Liver (tissue), 9 donors: ENCODE results near the gene PTP4A2. TPM values are rescaled to one million over a fixed set of nuclear protein-coding genes. Genes with fewer than 3 reads are reported as not detected.
"Not testable (repeated sequence)": the region's sequence is repeated elsewhere in the genome, so short reads cannot be mapped to it uniquely, and the experiment has no call there.

Experiments
- DNase-seq: peaks from one replicate; pipeline ENCODE4 v3.0.0-alpha.2; 2017; ENCODE audit warnings: low spot score
- H3K27ac ChIP-seq, 2 donors: one replicate each; pipeline ENCODE4 v1.7.0; 2013; ENCODE audit warnings: inconsistent platforms in 2 of 2, low read length in 2 of 2, control low read depth in 1 of 2, low read depth in 1 of 2, mild to moderate bottlenecking in 1 of 2
- H3K27me3 ChIP-seq, 4 donors: one replicate each; pipeline versions ENCODE4 v1.6.1 to v1.7.0; 2013; ENCODE audit warnings: low read length in 3 of 4, inconsistent platforms in 1 of 4, mild to moderate bottlenecking in 1 of 4, moderate library complexity in 1 of 4; ENCODE audit not compliant: control insufficient read depth in 4 of 4, insufficient read depth in 4 of 4
- H3K36me3 ChIP-seq, 4 donors: one replicate each; pipeline versions ENCODE4 v1.6.1 to v1.7.0; 2013; ENCODE audit warnings: low read length in 3 of 4, mild to moderate bottlenecking in 3 of 4, low read depth in 1 of 4, moderate library complexity in 1 of 4; ENCODE audit not compliant: control insufficient read depth in 4 of 4, insufficient read depth in 3 of 4
- H3K4me1 ChIP-seq, 4 donors: one replicate each; pipeline versions ENCODE4 v1.6.1 to v1.7.0; 2013; ENCODE audit warnings: low read length in 3 of 4, mild to moderate bottlenecking in 3 of 4, moderate library complexity in 1 of 4; ENCODE audit not compliant: control insufficient read depth in 4 of 4, insufficient read depth in 4 of 4
- H3K4me3 ChIP-seq, 3 donors: one replicate each; pipeline versions ENCODE4 v1.6.1 to v1.7.0; 2013; ENCODE audit warnings: low read length in 3 of 3, control low read depth in 1 of 3, low read depth in 1 of 3, mild to moderate bottlenecking in 1 of 3
- H3K9ac ChIP-seq, 2 donors: one replicate each; pipeline ENCODE4 v1.7.0; 2013; ENCODE audit warnings: low read length in 2 of 2, mild to moderate bottlenecking in 2 of 2, moderate library complexity in 2 of 2, control low read depth in 1 of 2, low read depth in 1 of 2
- H3K9me3 ChIP-seq, 4 donors: one replicate each; pipeline versions ENCODE4 v1.6.1 to v1.7.0; 2013; ENCODE audit warnings: low read length in 3 of 4; ENCODE audit not compliant: control insufficient read depth in 4 of 4
- ATF3 ChIP-seq: IDR thresholded peaks from 2 replicates; pipeline ENCODE4 v1.6.1; 2016; ENCODE audit warnings: antibody characterized with exemption
- EGR1 ChIP-seq, 2 donors: IDR thresholded peaks; 2 replicates each; pipeline ENCODE4 v1.6.1; 2016 to 2018; ENCODE audit warnings: antibody characterized with exemption in 2 of 2, low read depth in 2 of 2
- FOXA1 ChIP-seq: IDR thresholded peaks from 2 replicates; pipeline ENCODE4 v1.6.1; 2016; ENCODE audit warnings: antibody characterized with exemption
- FOXA2 ChIP-seq: IDR thresholded peaks from 2 replicates; pipeline ENCODE4 v1.6.1; 2016; ENCODE audit warnings: antibody characterized with exemption
- GABPA ChIP-seq, 2 donors: IDR thresholded peaks in 1 of 2; conservative IDR thresholded peaks in 1 of 2; 2 replicates each; pipeline ENCODE4 v1.6.1; 2016; ENCODE audit warnings: antibody characterized with exemption in 2 of 2, mild to moderate bottlenecking in 1 of 2, moderate library complexity in 1 of 2
- HNF4A ChIP-seq, 2 donors: conservative IDR thresholded peaks; 2 replicates each; pipeline ENCODE4 v1.6.1; 2016; ENCODE audit warnings: antibody characterized with exemption in 2 of 2, mild to moderate bottlenecking in 2 of 2
- HNF4G ChIP-seq: IDR thresholded peaks from 2 replicates; pipeline ENCODE4 v1.6.1; 2016; ENCODE audit warnings: antibody characterized with exemption
- JUND ChIP-seq, 2 donors: IDR thresholded peaks; 2 replicates each; pipeline ENCODE4 v1.6.1; 2016; ENCODE audit warnings: antibody characterized with exemption in 2 of 2
- MAX ChIP-seq: IDR thresholded peaks from 2 replicates; pipeline ENCODE4 v1.6.1; 2016; ENCODE audit warnings: antibody characterized with exemption
- RAD21 ChIP-seq, 2 donors: IDR thresholded peaks; 2 replicates each; pipeline ENCODE4 v1.6.1; 2016; ENCODE audit warnings: antibody characterized with exemption in 2 of 2, mild to moderate bottlenecking in 2 of 2
- REST ChIP-seq: IDR thresholded peaks from 2 replicates; pipeline ENCODE4 v1.6.1; 2016; ENCODE audit warnings: antibody characterized with exemption, mild to moderate bottlenecking
- RXRA ChIP-seq, 2 donors: IDR thresholded peaks; 2 replicates each; pipeline ENCODE4 v1.6.1; 2017 to 2018; ENCODE audit warnings: antibody characterized with exemption in 2 of 2, mild to moderate bottlenecking in 1 of 2
- SP1 ChIP-seq: IDR thresholded peaks from 2 replicates; pipeline ENCODE4 v1.6.1; 2018; ENCODE audit warnings: antibody characterized with exemption, mild to moderate bottlenecking
- TAF1 ChIP-seq: conservative IDR thresholded peaks from 2 replicates; pipeline ENCODE4 v1.6.1; 2016; ENCODE audit warnings: antibody characterized with exemption, mild to moderate bottlenecking
- YY1 ChIP-seq: IDR thresholded peaks from 2 replicates; pipeline ENCODE4 v1.6.1; 2016; ENCODE audit warnings: antibody characterized with exemption, mild to moderate bottlenecking
- WGBS: extraction: QIAGEN DNeasy Blood & Tissue Kit; methylation state at CpG from one replicate; pipeline ENCODE4 v1.1.7; 2013; 5-methylcytosine and 5-hydroxymethylcytosine counted together
- polyA plus RNA-seq, 2 donors: library from polyadenylated mRNA; stranded (reverse) in 1 of 2; unstranded in 1 of 2; fragments of 200-250 nt in 1 of 2; fragments of >200 nt in 1 of 2; fragmentation: Nextera tagmentation in 1 of 2; extraction: Ambion mirVana in 1 of 2; gene quantifications; one replicate each; pipeline versions ENCODE4 v1.2.1 to v1.2.3, GENCODE V29; 2013 to 2015
- total RNA-seq, 2 donors: library from RNA; depleted of rRNA; stranded (reverse); fragments of >200 nt; gene quantifications; one replicate each; pipeline ENCODE4 v1.2.3, GENCODE V29; 2014
- TF ChIP-seq, protein P1 (sequence below): fragments of 150-350 bp; IDR thresholded peaks from 2 replicates; pipeline ENCODE4 v1.5.1; 2017; ENCODE audit warnings: improper control_type of control experiment, low read depth, low read length; ENCODE audit not compliant: missing input control
- donor health status: healthy.
- donor health status: healthy.
- donor health status: healthy.
- donor health status: healthy.
- donor health status: healthy.

Gene PTP4A2
- total and polyA plus RNA-seq, 4 donors, result 47.7 to 98.1 (median 71.9) TPM

GRCh38 chr1:31897526-31898100 lies 40.6 kb downstream of the PTP4A2 start:
- TF ChIP-seq RXRA (IDR thresholded peaks at IDR 0.05), result no peak
- no peak for TF ChIP-seq HNF4A (conservative IDR thresholded peaks at IDR 0.05)
- TF ChIP-seq FOXA1, result no peak
- TF ChIP-seq HNF4G, result no peak
- no peak for TF ChIP-seq FOXA2
- no peak for TF ChIP-seq RAD21 (IDR thresholded peaks at IDR 0.05)
- TF ChIP-seq JUND (IDR thresholded peaks at IDR 0.05), result no peak
- TF ChIP-seq SP1, result no peak
- TF ChIP-seq EGR1 (IDR thresholded peaks at IDR 0.05; ENCODE audit: low read depth in 2 of 2), result no peak
- TF ChIP-seq, protein P1, sequence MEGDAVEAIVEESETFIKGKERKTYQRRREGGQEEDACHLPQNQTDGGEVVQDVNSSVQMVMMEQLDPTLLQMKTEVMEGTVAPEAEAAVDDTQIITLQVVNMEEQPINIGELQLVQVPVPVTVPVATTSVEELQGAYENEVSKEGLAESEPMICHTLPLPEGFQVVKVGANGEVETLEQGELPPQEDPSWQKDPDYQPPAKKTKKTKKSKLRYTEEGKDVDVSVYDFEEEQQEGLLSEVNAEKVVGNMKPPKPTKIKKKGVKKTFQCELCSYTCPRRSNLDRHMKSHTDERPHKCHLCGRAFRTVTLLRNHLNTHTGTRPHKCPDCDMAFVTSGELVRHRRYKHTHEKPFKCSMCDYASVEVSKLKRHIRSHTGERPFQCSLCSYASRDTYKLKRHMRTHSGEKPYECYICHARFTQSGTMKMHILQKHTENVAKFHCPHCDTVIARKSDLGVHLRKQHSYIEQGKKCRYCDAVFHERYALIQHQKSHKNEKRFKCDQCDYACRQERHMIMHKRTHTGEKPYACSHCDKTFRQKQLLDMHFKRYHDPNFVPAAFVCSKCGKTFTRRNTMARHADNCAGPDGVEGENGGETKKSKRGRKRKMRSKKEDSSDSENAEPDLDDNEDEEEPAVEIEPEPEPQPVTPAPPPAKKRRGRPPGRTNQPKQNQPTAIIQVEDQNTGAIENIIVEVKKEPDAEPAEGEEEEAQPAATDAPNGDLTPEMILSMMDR, result no peak
- TF ChIP-seq YY1, result no peak
- DNase-seq, result no peak
- Histone ChIP-seq H3K9ac (no peak overlapping the region), H3K4me3 (no peak overlapping the region), H3K9me3 (no peaks in the 10 kb centered on the region), H3K4me1 (no peaks in the 10 kb centered on the region), H3K36me3 (no peaks in the 10 kb centered on the region), H3K27ac (no peak overlapping the region), H3K27me3 (no peaks in the 10 kb centered on the region)
- 89% methylated on average over 6 of the region's 6 CpGs for WGBS

DNA sequence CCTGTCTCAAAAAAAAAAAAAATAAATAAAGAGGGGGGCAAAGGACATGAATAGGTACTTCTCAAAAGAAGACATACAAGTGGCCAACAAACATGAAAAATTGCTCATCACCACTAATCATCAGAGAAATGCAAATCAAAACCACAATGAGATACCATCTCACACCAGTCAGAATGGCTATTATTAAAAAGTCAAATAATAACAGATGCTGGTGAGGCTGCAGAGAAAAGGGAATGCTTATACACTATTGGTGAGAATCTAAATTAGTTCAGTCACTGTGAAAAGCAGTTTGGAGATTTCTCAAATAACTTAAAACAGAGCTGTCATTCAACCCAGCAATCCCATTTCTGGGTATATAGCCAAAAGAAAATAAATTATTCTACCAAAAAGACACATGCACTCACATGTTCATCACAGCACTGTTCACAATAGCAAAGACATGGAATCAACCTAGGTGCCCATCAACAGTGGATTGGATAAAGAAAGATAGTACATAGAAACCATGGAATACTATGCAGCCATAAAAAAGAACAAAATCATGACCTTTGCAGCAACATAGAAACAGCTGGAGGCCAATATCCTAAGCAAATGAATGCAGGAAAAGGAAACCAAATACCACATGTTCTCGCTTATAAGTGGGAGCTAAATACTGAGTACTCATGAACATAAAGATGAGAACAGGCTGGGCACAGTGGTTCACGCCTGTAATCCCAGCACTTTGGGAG lies 42.5 kb downstream of the PTP4A2 start:
- not testable (repeated sequence) for DNase-seq, H3K27me3 ChIP-seq, H3K27ac ChIP-seq, H3K36me3 ChIP-seq, H3K9me3 ChIP-seq, H3K4me1 ChIP-seq, H3K4me3 ChIP-seq, H3K9ac ChIP-seq
- 96% methylated on average over 2 of the region's 2 CpGs for WGBS

GRCh38 chr1:31891280-31891679 lies 46.9 kb downstream of the PTP4A2 start:
- H3K4me1 ChIP-seq, result no peaks in the 10 kb centered on the region
- H3K27ac ChIP-seq, result no peak overlapping the region
- H3K9ac ChIP-seq, result no peak overlapping the region
- TF ChIP-seq ATF3, result no peak
- no peak for TF ChIP-seq JUND (IDR thresholded peaks at IDR 0.05)
- TF ChIP-seq FOXA2, result no peak
- no peak for TF ChIP-seq REST
- TF ChIP-seq EGR1 (IDR thresholded peaks at IDR 0.05; ENCODE audit: low read depth in 2 of 2), result no peak
- TF ChIP-seq MAX, result no peak
- no peak for TF ChIP-seq RXRA (IDR thresholded peaks at IDR 0.05)
- no peak for TF ChIP-seq RAD21 (IDR thresholded peaks at IDR 0.05)
- no peak for TF ChIP-seq GABPA (IDR thresholded peaks at IDR 0.05 in 1 of 2, conservative IDR thresholded peaks at IDR 0.05 in 1 of 2)
- TF ChIP-seq TAF1, result no peak
- TF ChIP-seq HNF4A (conservative IDR thresholded peaks at IDR 0.05), result no peak
- H3K4me3 ChIP-seq, result no peak overlapping the region
- DNase-seq, result no peak
- no peaks in the 10 kb centered on the region for H3K9me3 ChIP-seq
- H3K27me3 ChIP-seq, result no peaks in the 10 kb centered on the region
- H3K36me3 ChIP-seq, result no peaks in the 10 kb centered on the region
- 89% methylated on average over 3 of the region's 3 CpGs for WGBS
